HepG2 (cell line): ENCODE measurements around the gene NEURL3. TPM values are rescaled to one million over a fixed set of nuclear protein-coding genes. Genes with fewer than 3 reads are reported as not detected.

Experiments
- AHR ChIP-seq: IDR thresholded peaks from 2 replicates; pipeline ENCODE4 v1.6.1; 2018; ENCODE audit warnings: missing genetic modification reagents, missing compliant biosample characterization
- CBX5 ChIP-seq: sonication (generic); formaldehyde crosslinking; IDR thresholded peaks from 2 replicates; pipeline ENCODE4 v1.4.0; 2020; ENCODE audit warnings: missing genetic modification reagents, borderline replicate concordance
- DNMT1 ChIP-seq: sonication (generic); formaldehyde crosslinking; IDR thresholded peaks from 2 replicates; pipeline ENCODE4 v1.5.1; 2020; ENCODE audit warnings: mild to moderate bottlenecking, missing genetic modification reagents
- GZF1 ChIP-seq: sonication (generic); formaldehyde crosslinking; IDR thresholded peaks from 2 replicates; pipeline ENCODE4 v1.5.1; 2020; ENCODE audit warnings: mild to moderate bottlenecking, missing genetic modification reagents
- MBD4 ChIP-seq: IDR thresholded peaks from 2 replicates; pipeline ENCODE4 v1.6.1; 2012; ENCODE audit warnings: low read length, inconsistent platforms, borderline replicate concordance
- MBNL3 ChIP-seq: fragments of 250-450 bp; sonication (Bioruptor Pico); conservative IDR thresholded peaks from 2 replicates; pipeline ENCODE4 v1.8.0; 2022; ENCODE audit warnings: mild to moderate bottlenecking, inconsistent platforms
- MEIS2 ChIP-seq: sonication (generic); formaldehyde crosslinking; IDR thresholded peaks from 2 replicates; pipeline ENCODE4 v1.9.0; 2021; ENCODE audit warnings: mild to moderate bottlenecking, missing genetic modification reagents
- MTF1 ChIP-seq: sonication (generic); formaldehyde crosslinking; IDR thresholded peaks from 2 replicates; pipeline ENCODE4 v1.5.0; 2020; ENCODE audit warnings: missing genetic modification reagents
- NFE2L2 ChIP-seq: fragments of 150-350 bp; IDR thresholded peaks from 2 replicates; pipeline ENCODE4 v1.6.1; 2014; ENCODE audit warnings: low read length
- NR2F2 ChIP-seq: IDR thresholded peaks from 2 replicates; pipeline ENCODE4 v1.6.1; 2012; ENCODE audit warnings: low read depth, inconsistent platforms, borderline replicate concordance
- PAWR ChIP-seq: sonication (generic); formaldehyde crosslinking; IDR thresholded peaks from 2 replicates; pipeline ENCODE4 v1.4.0; 2020; ENCODE audit warnings: missing genetic modification reagents, mild to moderate bottlenecking, borderline replicate concordance
- RAD51 ChIP-seq: fragments of 450-650 bp; IDR thresholded peaks from 2 replicates; pipeline ENCODE4 v1.6.1; 2016; ENCODE audit warnings: borderline replicate concordance
- TAF15 ChIP-seq: fragments of 200-400 bp; formaldehyde crosslinking; IDR thresholded peaks from one replicate; pipeline ENCODE4 v1.6.1; 2018; ENCODE audit warnings: mild to moderate bottlenecking, low read depth, low read length; ENCODE audit not compliant: poor library complexity, severe bottlenecking
- ZFP62 ChIP-seq: sonication (generic); formaldehyde crosslinking; IDR thresholded peaks from 2 replicates; pipeline ENCODE4 v1.4.0; 2020; ENCODE audit warnings: missing genetic modification reagents
- ZIK1 ChIP-seq: sonication (generic); formaldehyde crosslinking; IDR thresholded peaks from 2 replicates; pipeline ENCODE4 v1.5.0; 2020; ENCODE audit warnings: mild to moderate bottlenecking, low read depth, missing genetic modification reagents, borderline replicate concordance
- ZNF124 ChIP-seq: sonication (generic); formaldehyde crosslinking; IDR thresholded peaks from 2 replicates; pipeline ENCODE4 v1.4.0; 2020; ENCODE audit warnings: missing genetic modification reagents
- ZNF382 ChIP-seq: sonication (generic); formaldehyde crosslinking; IDR thresholded peaks from 2 replicates; pipeline ENCODE4 v1.5.0; 2020; ENCODE audit warnings: missing genetic modification reagents, mild to moderate bottlenecking, borderline replicate concordance
- ZNF552 ChIP-seq: sonication (generic); formaldehyde crosslinking; IDR thresholded peaks from 2 replicates; pipeline ENCODE4 v1.9.0; 2022; ENCODE audit warnings: missing genetic modification reagents, mild to moderate bottlenecking, borderline replicate concordance
- ZNF670 ChIP-seq: sonication (generic); formaldehyde crosslinking; IDR thresholded peaks from 2 replicates; pipeline ENCODE4 v1.8.0; 2022; ENCODE audit warnings: mild to moderate bottlenecking, missing genetic modification reagents, borderline replicate concordance
- ZNF766 ChIP-seq: sonication (generic); formaldehyde crosslinking; IDR thresholded peaks from 2 replicates; pipeline ENCODE4 v1.5.0; 2020; ENCODE audit warnings: missing genetic modification reagents, borderline replicate concordance
- ZNF878 ChIP-seq: sonication (generic); formaldehyde crosslinking; IDR thresholded peaks from 2 replicates; pipeline ENCODE4 v1.8.1; 2023; ENCODE audit warnings: mild to moderate bottlenecking, missing genetic modification reagents, moderate library complexity
- ZNF879 ChIP-seq: sonication (generic); formaldehyde crosslinking; IDR thresholded peaks from 2 replicates; pipeline ENCODE4 v1.8.1; 2023; ENCODE audit warnings: missing genetic modification reagents
- ZSCAN21 ChIP-seq: sonication (generic); formaldehyde crosslinking; IDR thresholded peaks from 2 replicates; pipeline ENCODE4 v1.8.0; 2022; ENCODE audit warnings: mild to moderate bottlenecking, missing genetic modification reagents, moderate library complexity, borderline replicate concordance
- ZSCAN25 ChIP-seq: sonication (generic); formaldehyde crosslinking; IDR thresholded peaks from 2 replicates; pipeline ENCODE4 v1.8.0; 2022; ENCODE audit warnings: mild to moderate bottlenecking, missing genetic modification reagents
- polyA plus RNA-seq, 8 experiments: library from polyadenylated mRNA; depleted of rRNA in 3 of 8; stranded (reverse) in 7 of 8; unstranded in 1 of 8; fragments of >200 nt; fragmentation: Illumina TruSeq in 4 of 8; extraction: Trizol in 4 of 8; gene quantifications; 2 replicates each; pipeline versions ENCODE4 v1.2.1 to v1.2.3, GENCODE V29; 2011 to 2016; ENCODE audit warnings: low read depth in 4 of 8, missing spikeins in 1 of 8, mixed read lengths in 1 of 8; ENCODE audit not compliant: insufficient read depth in 1 of 8
- total RNA-seq, 5 experiments: library from RNA; depleted of rRNA; stranded (reverse); fragments of >200 nt; fragmentation: Illumina TruSeq; extraction: Trizol; gene quantifications; 2 replicates each; pipeline ENCODE4 v1.2.3, GENCODE V29; 2016; ENCODE audit warnings: low read depth in 1 of 5
- TF ChIP-seq, protein P1 (sequence below): sonication (generic); formaldehyde crosslinking; IDR thresholded peaks from 2 replicates; pipeline ENCODE4 v1.9.0; 2021; ENCODE audit warnings: missing genetic modification reagents, mild to moderate bottlenecking, borderline replicate concordance
- TF ChIP-seq, protein P2 (sequence below): sonication (generic); formaldehyde crosslinking; IDR thresholded peaks from 2 replicates; pipeline ENCODE4 v1.8.0; 2022; ENCODE audit warnings: mild to moderate bottlenecking, missing genetic modification reagents; ENCODE audit not compliant: insufficient replicate concordance
- TF ChIP-seq, protein P3 (sequence below): sonication (generic); formaldehyde crosslinking; IDR thresholded peaks from 2 replicates; pipeline ENCODE4 v1.5.1; 2020; ENCODE audit warnings: mild to moderate bottlenecking, missing genetic modification reagents, moderate library complexity

Gene NEURL3
- total and polyA plus RNA-seq, 2 of the 13 experiments (the other 11 are each of a cell fraction or from before 2014, with no cell fraction given), result 0.16 to 1.2 TPM

DNA sequence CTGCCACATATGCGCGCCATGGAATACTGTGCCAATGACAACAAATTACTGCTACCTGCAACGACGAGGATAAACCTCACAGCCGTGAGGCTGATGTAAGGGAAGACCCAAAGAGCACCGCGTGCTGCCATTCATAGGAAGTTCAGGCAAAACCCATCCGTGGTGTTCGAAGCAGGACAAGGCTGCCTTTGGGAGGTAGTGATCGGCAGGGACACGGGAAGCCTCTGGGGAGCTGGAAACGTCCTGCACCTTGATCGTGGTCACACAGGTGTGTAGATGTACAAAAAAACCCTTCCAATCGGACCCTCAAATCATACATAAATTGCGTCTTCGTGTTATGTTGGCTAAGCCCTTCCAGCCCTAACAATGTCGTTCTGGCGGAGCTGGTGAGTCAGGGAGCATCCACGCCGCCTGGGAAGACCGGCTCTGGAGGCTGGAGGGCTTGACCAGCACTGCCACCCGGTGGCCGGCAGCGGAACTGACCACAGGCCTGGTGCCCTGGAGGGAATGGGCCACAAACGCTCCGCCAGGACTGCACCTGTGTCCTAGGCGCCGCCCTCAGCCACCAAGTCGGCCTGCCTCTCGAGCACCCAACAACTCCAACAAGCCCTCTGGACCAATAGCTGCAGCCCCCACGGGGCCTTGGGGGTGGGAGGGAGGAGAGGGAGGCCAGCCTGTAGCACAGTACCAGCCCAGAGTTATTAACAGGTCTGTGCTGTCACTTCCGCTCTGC is 4.1 kb upstream of the NEURL3 start (continued):
- TF ChIP-seq MEIS2 (CRISPR knock-in tag), result peak; percentile 58; the same call in 1 of the 2 replicates
- no peak for TF ChIP-seq ZNF670
- no peak for TF ChIP-seq MBD4
- no peak for TF ChIP-seq MTF1 (CRISPR knock-in tag)
- no peak for TF ChIP-seq DNMT1 (CRISPR knock-in tag)
- TF ChIP-seq ZNF382 (CRISPR knock-in tag), result no peak
- TF ChIP-seq NFE2L2, result no peak
- TF ChIP-seq NR2F2, result no peak
- no peak for TF ChIP-seq TAF15
- TF ChIP-seq ZNF879 (CRISPR knock-in tag), result no peak
- TF ChIP-seq, protein P1, sequence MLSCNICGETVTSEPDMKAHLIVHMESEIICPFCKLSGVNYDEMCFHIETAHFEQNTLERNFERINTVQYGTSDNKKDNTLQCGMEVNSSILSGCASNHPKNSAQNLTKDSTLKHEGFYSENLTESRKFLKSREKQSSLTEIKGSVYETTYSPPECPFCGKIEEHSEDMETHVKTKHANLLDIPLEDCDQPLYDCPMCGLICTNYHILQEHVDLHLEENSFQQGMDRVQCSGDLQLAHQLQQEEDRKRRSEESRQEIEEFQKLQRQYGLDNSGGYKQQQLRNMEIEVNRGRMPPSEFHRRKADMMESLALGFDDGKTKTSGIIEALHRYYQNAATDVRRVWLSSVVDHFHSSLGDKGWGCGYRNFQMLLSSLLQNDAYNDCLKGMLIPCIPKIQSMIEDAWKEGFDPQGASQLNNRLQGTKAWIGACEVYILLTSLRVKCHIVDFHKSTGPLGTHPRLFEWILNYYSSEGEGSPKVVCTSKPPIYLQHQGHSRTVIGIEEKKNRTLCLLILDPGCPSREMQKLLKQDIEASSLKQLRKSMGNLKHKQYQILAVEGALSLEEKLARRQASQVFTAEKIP (CRISPR knock-in tag), result no peak
- TF ChIP-seq, protein P2, sequence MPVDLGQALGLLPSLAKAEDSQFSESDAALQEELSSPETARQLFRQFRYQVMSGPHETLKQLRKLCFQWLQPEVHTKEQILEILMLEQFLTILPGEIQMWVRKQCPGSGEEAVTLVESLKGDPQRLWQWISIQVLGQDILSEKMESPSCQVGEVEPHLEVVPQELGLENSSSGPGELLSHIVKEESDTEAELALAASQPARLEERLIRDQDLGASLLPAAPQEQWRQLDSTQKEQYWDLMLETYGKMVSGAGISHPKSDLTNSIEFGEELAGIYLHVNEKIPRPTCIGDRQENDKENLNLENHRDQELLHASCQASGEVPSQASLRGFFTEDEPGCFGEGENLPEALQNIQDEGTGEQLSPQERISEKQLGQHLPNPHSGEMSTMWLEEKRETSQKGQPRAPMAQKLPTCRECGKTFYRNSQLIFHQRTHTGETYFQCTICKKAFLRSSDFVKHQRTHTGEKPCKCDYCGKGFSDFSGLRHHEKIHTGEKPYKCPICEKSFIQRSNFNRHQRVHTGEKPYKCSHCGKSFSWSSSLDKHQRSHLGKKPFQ (CRISPR knock-in tag), result no peak
- no peak for TF ChIP-seq GZF1 (CRISPR knock-in tag)
- TF ChIP-seq, protein P3, sequence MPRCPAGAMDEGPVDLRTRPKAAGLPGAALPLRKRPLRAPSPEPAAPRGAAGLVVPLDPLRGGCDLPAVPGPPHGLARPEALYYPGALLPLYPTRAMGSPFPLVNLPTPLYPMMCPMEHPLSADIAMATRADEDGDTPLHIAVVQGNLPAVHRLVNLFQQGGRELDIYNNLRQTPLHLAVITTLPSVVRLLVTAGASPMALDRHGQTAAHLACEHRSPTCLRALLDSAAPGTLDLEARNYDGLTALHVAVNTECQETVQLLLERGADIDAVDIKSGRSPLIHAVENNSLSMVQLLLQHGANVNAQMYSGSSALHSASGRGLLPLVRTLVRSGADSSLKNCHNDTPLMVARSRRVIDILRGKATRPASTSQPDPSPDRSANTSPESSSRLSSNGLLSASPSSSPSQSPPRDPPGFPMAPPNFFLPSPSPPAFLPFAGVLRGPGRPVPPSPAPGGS, result no peak
- TF ChIP-seq ZNF552 (CRISPR knock-in tag), result no peak
- no peak for TF ChIP-seq ZSCAN25
- TF ChIP-seq ZFP62 (CRISPR knock-in tag), result no peak
- 0 out of 2 replicates have a peak, but pooled peaks have one; percentile 55 for TF ChIP-seq ZIK1 (CRISPR knock-in tag)
- no peak for TF ChIP-seq ZNF124 (CRISPR knock-in tag)
- no peak for TF ChIP-seq CBX5 (CRISPR knock-in tag)
- no peak; the same call in 1 of the 2 replicates for TF ChIP-seq ZSCAN21 (CRISPR knock-in tag)
- no peak for TF ChIP-seq RAD51
- TF ChIP-seq MBNL3 (CRISPR knock-in tag), result no peak
- TF ChIP-seq ZNF766, result no peak
- TF ChIP-seq AHR (CRISPR knock-in tag), result 0 out of 2 replicates have a peak, but pooled peaks have one; percentile 76
- no peak; the same call in 1 of the 2 replicates for TF ChIP-seq PAWR
- no peak for TF ChIP-seq ZNF878 (CRISPR knock-in tag)
